ENCODE measurements around the gene SV2C. TPM values are rescaled to one million over a fixed set of nuclear protein-coding genes. Genes with fewer than 3 reads are reported as not detected.

SV2C gene
- total and polyA plus RNA-seq, 10 of the 15 experiments (the other 5 are each of a cell fraction or from before 2014, with no cell fraction given), result under 0.01 to 1.1 (median 0.63) TPM

DNA sequence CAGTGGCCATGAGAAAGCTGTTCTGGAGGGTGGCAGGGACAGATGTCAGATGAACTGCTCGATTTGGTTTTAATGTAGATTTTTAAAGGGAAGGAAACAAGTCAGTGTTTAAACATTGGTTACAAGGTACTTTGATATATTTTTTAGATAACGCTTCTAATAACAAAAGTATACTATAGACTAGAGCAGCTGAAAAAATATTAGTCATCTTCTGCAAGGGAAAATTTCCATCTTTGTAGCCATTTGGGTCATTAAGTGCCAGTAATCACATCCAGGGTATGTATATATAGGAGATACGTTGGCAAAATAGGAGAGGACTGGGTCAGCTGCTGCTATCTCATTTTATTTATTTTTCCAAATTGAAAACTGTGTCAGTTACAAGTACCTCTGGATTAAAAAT is 69.0 kb downstream of the SV2C start:
- Histone ChIP-seq H3K9me3 (replicated peaks; ENCODE audit: control insufficient read depth, insufficient read depth, low read length) (no peaks in the 10 kb centered on the region), H4K20me1 (ENCODE audit: control insufficient read depth, insufficient read depth) (no peaks in the 10 kb centered on the region), H3K4me3 (no peak overlapping the region), H3K9ac (ENCODE audit: control insufficient read depth, insufficient read depth, low read length) (no peak overlapping the region), H3K4me2 (ENCODE audit: control insufficient read depth, insufficient read depth) (no peak overlapping the region), H3K36me3 (ENCODE audit: control insufficient read depth in 2 of 2, insufficient read depth in 2 of 2, low read length in 1 of 2) (no peaks in the 10 kb centered on the region), H2AFZ (ENCODE audit: control insufficient read depth, low read depth, low read length) (no peak overlapping the region), H3K27ac (ENCODE audit: control insufficient read depth, insufficient read depth) (no peak overlapping the region), H3K27me3 (replicated peaks in 1 of 2; ENCODE audit: control insufficient read depth in 2 of 2, insufficient read depth in 2 of 2, low read length in 1 of 2) (no peaks in the 10 kb centered on the region), H3K79me2 (ENCODE audit: control insufficient read depth, insufficient read depth, low read length) (no peaks in the 10 kb centered on the region), H3K4me1 (ENCODE audit: control insufficient read depth, insufficient read depth, low read length) (no peaks in the 10 kb centered on the region)
- FAIRE-seq (no peak), ATAC-seq (no peak), DNase-seq (ENCODE audit: low read depth, low spot score) (no peak)
- intact Hi-C loops (cut with micrococcal nuclease; ENCODE audit: unreplicated experiment) (no loop called here), in situ Hi-C loops (cut with MboI) (no loop called here)
- BruUV-seq (replicated peaks), result no TSS peak
- TF ChIP-seq, protein P1, sequence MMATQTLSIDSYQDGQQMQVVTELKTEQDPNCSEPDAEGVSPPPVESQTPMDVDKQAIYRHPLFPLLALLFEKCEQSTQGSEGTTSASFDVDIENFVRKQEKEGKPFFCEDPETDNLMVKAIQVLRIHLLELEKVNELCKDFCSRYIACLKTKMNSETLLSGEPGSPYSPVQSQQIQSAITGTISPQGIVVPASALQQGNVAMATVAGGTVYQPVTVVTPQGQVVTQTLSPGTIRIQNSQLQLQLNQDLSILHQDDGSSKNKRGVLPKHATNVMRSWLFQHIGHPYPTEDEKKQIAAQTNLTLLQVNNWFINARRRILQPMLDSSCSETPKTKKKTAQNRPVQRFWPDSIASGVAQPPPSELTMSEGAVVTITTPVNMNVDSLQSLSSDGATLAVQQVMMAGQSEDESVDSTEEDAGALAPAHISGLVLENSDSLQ (IDR thresholded peaks at IDR 0.05), result no peak
- TF ChIP-seq SIN3A (IDR thresholded peaks at IDR 0.05; ENCODE audit: low read depth, low read length), result no peak
- TF ChIP-seq CREB1 (IDR thresholded peaks at IDR 0.05; ENCODE audit: low read depth), result no peak
- TF ChIP-seq KDM1A (IDR thresholded peaks at IDR 0.05; ENCODE audit: borderline replicate concordance), result no peak
- TF ChIP-seq, protein P2, sequence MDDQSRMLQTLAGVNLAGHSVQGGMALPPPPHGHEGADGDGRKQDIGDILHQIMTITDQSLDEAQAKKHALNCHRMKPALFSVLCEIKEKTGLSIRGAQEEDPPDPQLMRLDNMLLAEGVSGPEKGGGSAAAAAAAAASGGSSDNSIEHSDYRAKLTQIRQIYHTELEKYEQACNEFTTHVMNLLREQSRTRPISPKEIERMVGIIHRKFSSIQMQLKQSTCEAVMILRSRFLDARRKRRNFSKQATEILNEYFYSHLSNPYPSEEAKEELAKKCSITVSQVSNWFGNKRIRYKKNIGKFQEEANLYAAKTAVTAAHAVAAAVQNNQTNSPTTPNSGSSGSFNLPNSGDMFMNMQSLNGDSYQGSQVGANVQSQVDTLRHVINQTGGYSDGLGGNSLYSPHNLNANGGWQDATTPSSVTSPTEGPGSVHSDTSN (IDR thresholded peaks at IDR 0.05; ENCODE audit: insufficient replicate concordance, low read depth, low read length), result no peak
- TF ChIP-seq NR2C2 (IDR thresholded peaks at IDR 0.05; ENCODE audit: borderline replicate concordance, control insufficient read depth, insufficient read length, low read depth), result no peak
- no peak for TF ChIP-seq EED (IDR thresholded peaks at IDR 0.05; ENCODE audit: low read depth)
- TF ChIP-seq HDGF (IDR thresholded peaks at IDR 0.05), result no peak
- TF ChIP-seq, protein P3, sequence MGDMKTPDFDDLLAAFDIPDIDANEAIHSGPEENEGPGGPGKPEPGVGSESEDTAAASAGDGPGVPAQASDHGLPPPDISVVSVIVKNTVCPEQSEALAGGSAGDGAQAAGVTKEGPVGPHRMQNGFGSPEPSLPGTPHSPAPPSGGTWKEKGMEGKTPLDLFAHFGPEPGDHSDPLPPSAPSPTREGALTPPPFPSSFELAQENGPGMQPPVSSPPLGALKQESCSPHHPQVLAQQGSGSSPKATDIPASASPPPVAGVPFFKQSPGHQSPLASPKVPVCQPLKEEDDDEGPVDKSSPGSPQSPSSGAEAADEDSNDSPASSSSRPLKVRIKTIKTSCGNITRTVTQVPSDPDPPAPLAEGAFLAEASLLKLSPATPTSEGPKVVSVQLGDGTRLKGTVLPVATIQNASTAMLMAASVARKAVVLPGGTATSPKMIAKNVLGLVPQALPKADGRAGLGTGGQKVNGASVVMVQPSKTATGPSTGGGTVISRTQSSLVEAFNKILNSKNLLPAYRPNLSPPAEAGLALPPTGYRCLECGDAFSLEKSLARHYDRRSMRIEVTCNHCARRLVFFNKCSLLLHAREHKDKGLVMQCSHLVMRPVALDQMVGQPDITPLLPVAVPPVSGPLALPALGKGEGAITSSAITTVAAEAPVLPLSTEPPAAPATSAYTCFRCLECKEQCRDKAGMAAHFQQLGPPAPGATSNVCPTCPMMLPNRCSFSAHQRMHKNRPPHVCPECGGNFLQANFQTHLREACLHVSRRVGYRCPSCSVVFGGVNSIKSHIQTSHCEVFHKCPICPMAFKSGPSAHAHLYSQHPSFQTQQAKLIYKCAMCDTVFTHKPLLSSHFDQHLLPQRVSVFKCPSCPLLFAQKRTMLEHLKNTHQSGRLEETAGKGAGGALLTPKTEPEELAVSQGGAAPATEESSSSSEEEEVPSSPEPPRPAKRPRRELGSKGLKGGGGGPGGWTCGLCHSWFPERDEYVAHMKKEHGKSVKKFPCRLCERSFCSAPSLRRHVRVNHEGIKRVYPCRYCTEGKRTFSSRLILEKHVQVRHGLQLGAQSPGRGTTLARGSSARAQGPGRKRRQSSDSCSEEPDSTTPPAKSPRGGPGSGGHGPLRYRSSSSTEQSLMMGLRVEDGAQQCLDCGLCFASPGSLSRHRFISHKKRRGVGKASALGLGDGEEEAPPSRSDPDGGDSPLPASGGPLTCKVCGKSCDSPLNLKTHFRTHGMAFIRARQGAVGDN (IDR thresholded peaks at IDR 0.05), result no peak
- TF ChIP-seq IKZF2 (IDR thresholded peaks at IDR 0.05), result no peak
- ChIA-PET RAD21 (ENCODE audit: unreplicated experiment) (no interaction called here), SMC1A (ENCODE audit: uncharacterized antibody, unreplicated experiment) (interaction anchor here (0.7 to 1.8 kb wide), 3 partner anchors 12 to 224 kb away, joined by 3 read pairs; no protein-coding TSS in a partner anchor), CTCF (no interaction called here), POLR2A (no interaction called here)
- 19% methylated on average over 3 of the region's 3 CpGs for WGBS (ENCODE audit: insufficient coverage, insufficient replicate concordance, low lambda C conversion rate, missing lambda C conversion rate)
